ENCODE measurements around the gene MT1E.
"Not testable (repeated sequence)": the region's sequence is repeated elsewhere in the genome, so short reads cannot be mapped to it uniquely, and the experiment has no call there.

MT1E gene

GRCh38 chr16:56607675-56608042 is 17.9 kb upstream of the MT1E start:
- no peak for DNase-seq

- peak; percentile 69 for DNase-seq
Observed at GRCh38 chr16:56608043-56608875, 17.3 kb upstream of the MT1E start, which contains the start of gene MT2A. MT2A (plus strand) TSS chr16:56608584; CDS start chr16:56608656, 72 bp downstream.

GRCh38 chr16:56608876-56609462 is 16.6 kb upstream of the MT1E start:
- DNase-seq: no peak

- DNase-seq: no peak
Observed at GRCh38 chr16:56609463-56609921, 16.1 kb upstream of the MT1E start.

GRCh38 chr16:56610017-56610608 is 15.5 kb upstream of the MT1E start:
- no peak for DNase-seq

- no peak for DNase-seq
Observed at GRCh38 chr16:56610609-56611111, 14.9 kb upstream of the MT1E start.

GRCh38 chr16:56611281-56611833 is 14.2 kb upstream of the MT1E start:
- DNase-seq: no peak

GRCh38 chr16:56613706-56614105 is 11.9 kb upstream of the MT1E start:
- DNase-seq: no peak

GRCh38 chr16:56614549-56614991 is 11.0 kb upstream of the MT1E start:
- no peak for DNase-seq

- no peak for DNase-seq
Observed at GRCh38 chr16:56615353-56615752, 10.2 kb upstream of the MT1E start.

GRCh38 chr16:56616608-56617211 is 8.9 kb upstream of the MT1E start:
- DNase-seq: no peak

GRCh38 chr16:56617212-56618085 is 8.1 kb upstream of the MT1E start:
- no peak for DNase-seq

GRCh38 chr16:56618138-56618537 is 7.4 kb upstream of the MT1E start:
- DNase-seq: no peak

- DNase-seq: no peak
Observed at GRCh38 chr16:56620339-56620897, 5.2 kb upstream of the MT1E start.

GRCh38 chr16:56621665-56622445 is 3.7 kb upstream of the MT1E start:
- DNase-seq: not testable (repeated sequence)

GRCh38 chr16:56623184-56623583 is 2.4 kb upstream of the MT1E start:
- not testable (repeated sequence) for DNase-seq

- no peak for DNase-seq
Observed at GRCh38 chr16:56623637-56624036, 1.9 kb upstream of the MT1E start.

GRCh38 chr16:56625943-56626654 is 518 bp downstream of the MT1E start:
- no peak for DNase-seq

GRCh38 chr16:56626685-56627084 is 1.1 kb downstream of the MT1E start:
- no peak for DNase-seq

All from NCI-H1436 treated with DMSO at 0.1 percent for 48 hours (cell line).